OCI-LY7 (cell line): ENCODE measurements around the gene KIF16B. TPM values are rescaled to one million over a fixed set of nuclear protein-coding genes. Genes with fewer than 3 reads are reported as not detected.

ENCODE experiments used
- BruUV-seq: library from RNA; stranded (reverse); fragments of 400-500 nt; replicated peaks from 2 replicates; lab custom pipeline; 2021; lab: Mats Ljungman, UMichigan
- CTCF ChIA-PET: fragments of 300-600 bp; sonication (Branson Sonifier 250); formaldehyde crosslinking; loops from one replicate; lab custom pipeline; 2022; ENCODE audit warnings: antibody characterized with exemption; ENCODE audit not compliant: unreplicated experiment; lab: Charles Lee
- POLR2A ChIA-PET: fragments of 300-600 bp; sonication (Branson Sonifier 250); formaldehyde crosslinking; loops from one replicate; lab custom pipeline; 2022; ENCODE audit warnings: antibody characterized with exemption; lab: Charles Lee
- DNase-seq: peaks from one replicate; pipeline ENCODE4 v3.0.0-alpha.2; 2015; ENCODE audit warnings: low spot score
- H2AFZ ChIP-seq: fragments of 200-600 bp; sonication (generic), shearing (Covaris generic); 2 replicates; pipeline ENCODE4 v1.6.1; 2014; ENCODE audit warnings: mild to moderate bottlenecking, antibody characterized with exemption, low read length, moderate library complexity
- H3K27ac ChIP-seq: fragments of 200-600 bp; sonication (generic); 2 replicates; pipeline ENCODE4 v1.5.1; 2014; ENCODE audit warnings: mixed run types, low read depth, mild to moderate bottlenecking, moderate library complexity, low read length, inconsistent platforms; ENCODE audit not compliant: poor library complexity, severe bottlenecking
- H3K36me3 ChIP-seq: fragments of 200-600 bp; sonication (generic); 2 replicates; pipeline ENCODE4 v1.6.1; 2014; ENCODE audit warnings: mild to moderate bottlenecking, antibody characterized with exemption, low read length, moderate library complexity, mixed read lengths; ENCODE audit not compliant: insufficient read depth
- H3K4me1 ChIP-seq: fragments of 200-600 bp; sonication (generic); 2 replicates; pipeline ENCODE4 v1.5.1; 2014; ENCODE audit warnings: mild to moderate bottlenecking, low read length; ENCODE audit not compliant: insufficient read depth, poor library complexity, severe bottlenecking
- H3K4me2 ChIP-seq: fragments of 200-600 bp; sonication (generic); 2 replicates; pipeline ENCODE4 v1.6.1; 2014; ENCODE audit warnings: mild to moderate bottlenecking, low read length
- H3K4me3 ChIP-seq: fragments of 200-600 bp; sonication (generic); 2 replicates; pipeline ENCODE4 v1.5.1; 2014; ENCODE audit warnings: mild to moderate bottlenecking, low read depth, low read length; ENCODE audit not compliant: poor library complexity, severe bottlenecking
- H3K79me2 ChIP-seq: fragments of 200-600 bp; sonication (generic); 2 replicates; pipeline ENCODE4 v1.6.1; 2016; ENCODE audit warnings: low read depth, mild to moderate bottlenecking, low read length, moderate library complexity, mixed read lengths; ENCODE audit not compliant: insufficient read depth
- H3K9me2 ChIP-seq: fragments of 200-600 bp; sonication (generic); 2 replicates; pipeline ENCODE4 v1.6.1; 2016; ENCODE audit warnings: mild to moderate bottlenecking, low read length, mixed read lengths; ENCODE audit not compliant: insufficient read depth
- H3K9me3 ChIP-seq: fragments of 200-600 bp; sonication (generic); 2 replicates; pipeline ENCODE4 v1.6.1; 2014; ENCODE audit warnings: mild to moderate bottlenecking, mixed run types, low read length, mixed read lengths
- H4K20me1 ChIP-seq: fragments of 200-600 bp; sonication (generic); 2 replicates; pipeline ENCODE4 v1.6.1; 2014; ENCODE audit warnings: mild to moderate bottlenecking, antibody characterized with exemption, low read length, moderate library complexity, mixed read lengths; ENCODE audit not compliant: insufficient read depth
- CTCF ChIP-seq: fragments of 200-600 bp; sonication (generic); conservative IDR thresholded peaks from 2 replicates; pipeline ENCODE4 v1.5.1; 2014; ENCODE audit warnings: mild to moderate bottlenecking, antibody characterized with exemption, low read length, moderate library complexity, mixed read lengths
- EZH2phosphoT487 ChIP-seq: fragments of 200-600 bp; sonication (generic); IDR thresholded peaks from 2 replicates; pipeline ENCODE4 v1.6.1; 2018; ENCODE audit warnings: low read depth, borderline replicate concordance, mild to moderate bottlenecking, mixed run types, antibody characterized with exemption, low read length, moderate library complexity, mixed read lengths
- intact Hi-C: fragments of 100-400 bp; cut with micrococcal nuclease; formaldehyde crosslinking; loops from one replicate; pipeline ENCODE4 v1.10.0; 2022; ENCODE audit not compliant: unreplicated experiment
- total RNA-seq, 2 experiments: library from RNA; depleted of rRNA in 1 of 2; stranded (reverse); fragments of >200 nt in 1 of 2; shearing (Covaris generic) in 1 of 2; gene quantifications; 2 replicates each; pipeline ENCODE4 v1.2.3, GENCODE V29; 2014 to 2022

KIF16B gene
- total RNA-seq, 2 experiments from 2014 or later: 6.2 to 11.2 TPM

GRCh38 chr20:16446246-16446645 is 127.0 kb downstream of the KIF16B start:
- Histone ChIP-seq H2AFZ (no peak overlapping the region), H4K20me1 (no peaks in the 10 kb centered on the region), H3K4me2 (no peak overlapping the region), H3K4me3 (no peak overlapping the region), H3K36me3 (no peaks in the 10 kb centered on the region), H3K27ac (no peak overlapping the region), H3K79me2 (no peaks in the 10 kb centered on the region), H3K4me1 (no peaks in the 10 kb centered on the region), H3K9me2 (no peaks in the 10 kb centered on the region), H3K9me3 (no peaks in the 10 kb centered on the region)
- ChIA-PET POLR2A (no interaction called here), CTCF (no interaction called here)
- BruUV-seq: no TSS peak
- intact Hi-C loops: no loop called here
- DNase-seq: no peak
- TF ChIP-seq CTCF: no peak

GRCh38 chr20:16445482-16445881 is 127.8 kb downstream of the KIF16B start:
- Histone ChIP-seq H3K4me2 (no peak overlapping the region), H3K27ac (no peak overlapping the region), H3K36me3 (no peaks in the 10 kb centered on the region), H3K4me1 (no peaks in the 10 kb centered on the region), H4K20me1 (no peaks in the 10 kb centered on the region), H3K9me2 (no peaks in the 10 kb centered on the region), H3K9me3 (no peaks in the 10 kb centered on the region), H2AFZ (no peak overlapping the region), H3K4me3 (no peak overlapping the region), H3K79me2 (no peaks in the 10 kb centered on the region)
- DNase-seq: no peak
- intact Hi-C loops: no loop called here
- TF ChIP-seq CTCF (no peak), EZH2phosphoT487 (no peak)
- BruUV-seq: no TSS peak
- ChIA-PET POLR2A (no interaction called here), CTCF (no interaction called here)

GRCh38 chr20:16444057-16444777 is 129.0 kb downstream of the KIF16B start:
- no TSS peak for BruUV-seq
- Histone ChIP-seq H3K9me2 (no peaks in the 10 kb centered on the region), H3K4me2 (no peak overlapping the region), H3K9me3 (no peaks in the 10 kb centered on the region), H3K4me3 (no peak overlapping the region), H3K27ac (no peak overlapping the region), H3K4me1 (no peaks in the 10 kb centered on the region), H2AFZ (no peak overlapping the region), H3K36me3 (no peaks in the 10 kb centered on the region), H4K20me1 (no peaks in the 10 kb centered on the region), H3K79me2 (no peaks in the 10 kb centered on the region)
- ChIA-PET POLR2A (interaction anchor here (0.5 kb wide), 1 partner anchor 11 kb away, joined by 4 read pairs; no protein-coding TSS in a partner anchor), CTCF (no interaction called here)
- intact Hi-C loops: no loop called here
- DNase-seq: no peak
- TF ChIP-seq EZH2phosphoT487: no peak
- TF ChIP-seq CTCF: no peak
